Keratinocyte (primary cell): ENCODE measurements around the gene TRIM3. TPM values are rescaled to one million over a fixed set of nuclear protein-coding genes. Genes with fewer than 3 reads are reported as not detected.
"Not testable (repeated sequence)": the region's sequence is repeated elsewhere in the genome, so short reads cannot be mapped to it uniquely, and the experiment has no call there.

ENCODE experiments used
- DNase-seq: peaks from one replicate; pipeline ENCODE4 v3.0.0-alpha.2; 2011; ENCODE audit warnings: low read depth, missing footprints, low spot score
- FAIRE-seq: peaks from 2 replicates; lab custom pipeline; 2011; peaks lifted over from hg19 to GRCh38; lab: Jason Lieb, UNC
- H2AFZ ChIP-seq: 2 replicates; pipeline ENCODE4 v1.6.0; 2012; ENCODE audit warnings: low read length, control low read depth, inconsistent platforms; ENCODE audit not compliant: control insufficient read depth
- H3K27ac ChIP-seq: 2 replicates; pipeline ENCODE4 v1.5.1; 2011; ENCODE audit warnings: low read length; ENCODE audit not compliant: control insufficient read depth, insufficient read depth
- H3K27me3 ChIP-seq: 3 replicates; pipeline ENCODE4 v1.6.0; 2011; ENCODE audit warnings: low read length; ENCODE audit not compliant: control insufficient read depth, insufficient read depth; ENCODE audit errors: extremely low read depth
- H3K36me3 ChIP-seq, 2 experiments: 2 replicates in 1 of 2; 3 replicates in 1 of 2; pipeline ENCODE4 v1.5.1; 2011; ENCODE audit warnings: low read length in 2 of 2, mild to moderate bottlenecking in 1 of 2; ENCODE audit not compliant: control insufficient read depth in 2 of 2, insufficient read depth in 2 of 2; ENCODE audit errors: extremely low read depth in 1 of 2
- H3K4me1 ChIP-seq: 3 replicates; pipeline ENCODE4 v1.5.1; 2011; ENCODE audit warnings: low read length; ENCODE audit not compliant: control insufficient read depth, insufficient read depth; ENCODE audit errors: extremely low read depth
- H3K4me2 ChIP-seq: 3 replicates; pipeline ENCODE4 v1.6.0; 2011; ENCODE audit warnings: low read depth, low read length; ENCODE audit not compliant: control insufficient read depth, insufficient read depth; ENCODE audit errors: extremely low read depth
- H3K4me3 ChIP-seq, 3 experiments: fragments of 200-600 bp in 1 of 3; sonication (generic) in 1 of 3; 2 replicates in 2 of 3; 3 replicates in 1 of 3; pipeline ENCODE4 v1.5.1; 2011 to 2016; ENCODE audit warnings: low read length in 3 of 3, mild to moderate bottlenecking in 3 of 3, control low read depth in 2 of 3, inconsistent platforms in 1 of 3, low read depth in 1 of 3, mixed read lengths in 1 of 3, mixed run types in 1 of 3, moderate library complexity in 1 of 3; ENCODE audit not compliant: control insufficient read depth in 2 of 3, insufficient read depth in 2 of 3; ENCODE audit errors: extremely low read depth in 1 of 3
- H3K79me2 ChIP-seq: 2 replicates; pipeline ENCODE4 v1.6.0; 2012; ENCODE audit warnings: low read length; ENCODE audit not compliant: control insufficient read depth, insufficient read depth
- H3K9ac ChIP-seq: 3 replicates; pipeline ENCODE4 v1.6.0; 2011; ENCODE audit warnings: low read length; ENCODE audit not compliant: control insufficient read depth, insufficient read depth; ENCODE audit errors: extremely low read depth
- H3K9me1 ChIP-seq: 3 replicates; pipeline ENCODE4 v1.6.0; 2011; ENCODE audit warnings: low read length; ENCODE audit not compliant: control insufficient read depth, insufficient read depth; ENCODE audit errors: extremely low read depth
- H3K9me3 ChIP-seq: 2 replicates; pipeline ENCODE4 v1.5.1; 2012; ENCODE audit warnings: low read depth, low read length; ENCODE audit not compliant: control insufficient read depth
- H4K20me1 ChIP-seq: 3 replicates; pipeline ENCODE4 v1.6.0; 2011; ENCODE audit warnings: low read length; ENCODE audit not compliant: control insufficient read depth, insufficient read depth; ENCODE audit errors: extremely low read depth
- CTCF ChIP-seq, 3 experiments: IDR thresholded peaks in 1 of 3; conservative IDR thresholded peaks in 1 of 3; optimal IDR thresholded peaks in 1 of 3; 2 replicates in 2 of 3; 3 replicates in 1 of 3; pipeline versions ENCODE3 to v1.5.1; 2011; ENCODE audit warnings: low read length in 3 of 3, mild to moderate bottlenecking in 3 of 3, moderate library complexity in 2 of 3, control low read depth in 1 of 3, inconsistent platforms in 1 of 3; ENCODE audit not compliant: insufficient read depth in 2 of 3; ENCODE audit errors: extremely low read depth in 1 of 3
- EZH2 ChIP-seq: IDR thresholded peaks from one replicate; pipeline ENCODE4 v1.6.1; 2012; ENCODE audit warnings: inconsistent platforms, mild to moderate bottlenecking, low read length, moderate library complexity
- dilution Hi-C: fragments of 300-500 bp; cut with MboI; formaldehyde crosslinking; loops from one replicate; pipeline ENCODE4 v1.7.0; 2020; ENCODE audit warnings: low sequenced_read_pairs; ENCODE audit not compliant: extremely low pct_ligation_motif_present
- polyA minus RNA-seq, 3 experiments: library from RNA; depleted of rRNA, polyadenylated mRNA; stranded (reverse); fragments of >200 nt; gene quantifications; 1 replicate in 1 of 3; 2 replicates in 1 of 3; 3 replicates in 1 of 3; pipeline ENCODE4 v1.2.3, GENCODE V29; 2011
- polyA plus RNA-seq, 5 experiments: library from polyadenylated mRNA; depleted of rRNA in 3 of 5; stranded (reverse) in 3 of 5; stranded (forward) in 1 of 5; unstranded in 1 of 5; fragments of >200 nt; gene quantifications; 1 replicate in 1 of 5; 2 replicates in 3 of 5; 3 replicates in 1 of 5; pipeline versions ENCODE4 v1.2.1 to v1.2.3, GENCODE V29; 2011 to 2012; ENCODE audit warnings: missing spikeins in 2 of 5, low read depth in 1 of 5, low replicate concordance in 1 of 5

TRIM3 gene
- polyA plus RNA-seq (9.7 to 12.6 TPM (median 10.3 TPM) in 3 replicates), polyA minus RNA-seq (9.5 to 14.6 TPM (median 10.5 TPM) in 3 replicates)
- polyA plus RNA-seq (2011; ENCODE audit: low read depth): 6.2 TPM
- 2.6 and 4.7 TPM in 2 replicates for polyA plus RNA-seq (2011; cell fraction: cytosol; rRNA removed)
- 41.9 and 48.6 TPM in 2 replicates for polyA plus RNA-seq (2011; cell fraction: nucleus; rRNA removed)
- 9.7 and 10.4 TPM in 2 replicates for polyA plus RNA-seq (2012; ENCODE audit: low replicate concordance)
- polyA minus RNA-seq (2011; cell fraction: cytosol; rRNA and poly(A)+ RNA removed): 19.6 TPM
- 21.0 and 21.7 TPM in 2 replicates for polyA minus RNA-seq (2011; cell fraction: nucleus; rRNA and poly(A)+ RNA removed)

- dilution Hi-C loops: no loop called here
- FAIRE-seq (no peak), DNase-seq (peak; percentile 30)
- Histone ChIP-seq H4K20me1 (no peaks in the 10 kb centered on the region), H3K36me3 (peaks cover 21 to 22% of the 10 kb centered on the region in 2 experiments), H3K9me1 (no peaks in the 10 kb centered on the region), H3K27me3 (no peaks in the 10 kb centered on the region), H3K27ac (peak within 1 kb of the TSS; percentile 78), H3K9ac (peak within 1 kb of the TSS; percentile 80), H3K4me3 (peak within 1 kb of the TSS; percentile 72 to 84 (median 84)), H2AFZ (peak within 1 kb of the TSS; percentile 93), H3K9me3 (no peaks in the 10 kb centered on the region), H3K4me1 (peaks cover 20% of the 10 kb centered on the region), H3K4me2 (peak within 1 kb of the TSS; percentile 94), H3K79me2 (peaks cover 9% of the 10 kb centered on the region)
- TF ChIP-seq EZH2: no peak
- peak; percentile 31 to 42 (median 41) for TF ChIP-seq CTCF (optimal IDR thresholded peaks at IDR 0.05 in 1 of 3, IDR thresholded peaks at IDR 0.05 in 1 of 3, conservative IDR thresholded peaks at IDR 0.05 in 1 of 3; ENCODE audit: extremely low read depth in 1 of 3, insufficient read depth in 2 of 3, low read length in 3 of 3)
Observed at GRCh38 chr11:6473451-6474412, at the start of gene TRIM3. Gene TRIM3, minus strand, starts transcription at chr11:6473941. Its CDS starts 8,246 bp downstream, at chr11:6465695.

GRCh38 chr11:6523253-6523652, 49.5 kb upstream of the TRIM3 start:
- TF ChIP-seq CTCF (optimal IDR thresholded peaks at IDR 0.05 in 1 of 3, IDR thresholded peaks at IDR 0.05 in 1 of 3, conservative IDR thresholded peaks at IDR 0.05 in 1 of 3; ENCODE audit: extremely low read depth in 1 of 3, insufficient read depth in 2 of 3, low read length in 3 of 3): no peak
- no peak for TF ChIP-seq EZH2
- Histone ChIP-seq H3K27ac (no peak overlapping the region), H3K4me1 (peaks cover 8% of the 10 kb centered on the region), H3K36me3 (no peaks in the 10 kb centered on the region), H3K4me3 (no peak overlapping the region), H3K9me1 (no peaks in the 10 kb centered on the region), H4K20me1 (no peaks in the 10 kb centered on the region), H3K4me2 (no peak overlapping the region), H3K27me3 (no peaks in the 10 kb centered on the region), H3K79me2 (no peaks in the 10 kb centered on the region), H3K9ac (no peak overlapping the region), H2AFZ (no peak overlapping the region), H3K9me3 (no peaks in the 10 kb centered on the region)
- dilution Hi-C loops: no loop called here
- peak; percentile 45 for DNase-seq
- FAIRE-seq: no peak

- H3K79me2 ChIP-seq, H3K4me2 ChIP-seq, H3K9ac ChIP-seq, H4K20me1 ChIP-seq, H3K27me3 ChIP-seq, FAIRE-seq, dilution Hi-C loops, H2AFZ ChIP-seq, H3K4me1 ChIP-seq, H3K9me3 ChIP-seq, DNase-seq, H3K4me3 ChIP-seq, H3K27ac ChIP-seq, H3K9me1 ChIP-seq, H3K36me3 ChIP-seq: not testable (repeated sequence)
Observed at GRCh38 chr11:6521946-6522345, 48.2 kb upstream of the TRIM3 start.
